CD14-positive monocyte (primary cell): ENCODE results near the gene FBN2. TPM values are rescaled to one million over a fixed set of nuclear protein-coding genes. Genes with fewer than 3 reads are reported as not detected.

Experiments used
- DNase-seq, 3 donors: peaks; one replicate each; pipeline ENCODE4 v3.0.0-alpha.2; 2011 to 2022
- H2AFZ ChIP-seq: 2 replicates; pipeline ENCODE4 v1.6.0; 2012; ENCODE audit warnings: mild to moderate bottlenecking, low read depth, low read length, inconsistent platforms; ENCODE audit not compliant: insufficient read depth, poor library complexity, severe bottlenecking
- H3K27ac ChIP-seq, 2 donors: 1 replicate in 1 of 2; 2 replicates in 1 of 2; pipeline ENCODE4 v1.5.1; 2012 to 2013; ENCODE audit warnings: low read length in 2 of 2, control low read depth in 1 of 2, inconsistent platforms in 1 of 2, low read depth in 1 of 2, mild to moderate bottlenecking in 1 of 2
- H3K27me3 ChIP-seq, 2 donors: one replicate each; pipeline versions ENCODE4 v1.6.0 to v1.6.1; 2011 to 2013; ENCODE audit warnings: low read length in 2 of 2; ENCODE audit not compliant: control insufficient read depth in 2 of 2, insufficient read depth in 2 of 2
- H3K36me3 ChIP-seq, 2 donors: replicated peaks in 1 of 2; 1 replicate in 1 of 2; 2 replicates in 1 of 2; pipeline versions ENCODE4 v1.5.1 to v1.6.1; 2012 to 2013; ENCODE audit warnings: low read length in 2 of 2, control low read depth in 1 of 2, inconsistent platforms in 1 of 2, mild to moderate bottlenecking in 1 of 2; ENCODE audit not compliant: insufficient read depth in 2 of 2, control insufficient read depth in 1 of 2
- H3K4me1 ChIP-seq, 2 donors: 1 replicate in 1 of 2; 2 replicates in 1 of 2; pipeline versions ENCODE4 v1.5.1 to v1.6.1; 2012 to 2013; ENCODE audit warnings: low read length in 2 of 2, control low read depth in 1 of 2, inconsistent platforms in 1 of 2, mild to moderate bottlenecking in 1 of 2, moderate library complexity in 1 of 2; ENCODE audit not compliant: insufficient read depth in 2 of 2, control insufficient read depth in 1 of 2
- H3K4me2 ChIP-seq: replicated peaks from 2 replicates; pipeline ENCODE3; 2012; ENCODE audit warnings: low read length, moderate library complexity, mild to moderate bottlenecking; ENCODE audit not compliant: poor library complexity, severe bottlenecking; ENCODE audit errors: extremely low read depth
- H3K4me3 ChIP-seq, 3 experiments: fragments of 200-600 bp in 1 of 3; sonication (generic) in 1 of 3; replicated peaks in 1 of 3; 1 replicate in 2 of 3; 2 replicates in 1 of 3; pipeline ENCODE4 v1.5.1; 2011 to 2013; ENCODE audit warnings: low read length in 3 of 3, mild to moderate bottlenecking in 3 of 3, control low read depth in 2 of 3, low read depth in 2 of 3, inconsistent platforms in 1 of 3, moderate library complexity in 1 of 3
- H3K79me2 ChIP-seq: 2 replicates; pipeline ENCODE4 v1.6.0; 2012; ENCODE audit warnings: mild to moderate bottlenecking, control low read depth, inconsistent platforms, low read length, moderate library complexity; ENCODE audit not compliant: insufficient read depth
- H3K9ac ChIP-seq: 2 replicates; pipeline ENCODE4 v1.6.0; 2017; ENCODE audit warnings: low read length, mild to moderate bottlenecking; ENCODE audit not compliant: insufficient read depth, poor library complexity, severe bottlenecking
- H3K9me3 ChIP-seq, 2 donors: replicated peaks in 1 of 2; 1 replicate in 1 of 2; 2 replicates in 1 of 2; pipeline versions ENCODE4 v1.5.1 to v1.6.1; 2012 to 2013; ENCODE audit warnings: low read length in 2 of 2, control low read depth in 1 of 2; ENCODE audit not compliant: control insufficient read depth in 1 of 2, insufficient read depth in 1 of 2
- H4K20me1 ChIP-seq: 2 replicates; pipeline ENCODE4 v1.6.0; 2012; ENCODE audit warnings: mild to moderate bottlenecking, low read length, control low read depth, moderate library complexity; ENCODE audit not compliant: insufficient read depth
- H3K27ac Mint-ChIP-seq, 7 donors: one replicate each; pipeline ENCODE4 v1.8.0; 2020; ENCODE audit warnings: mild to moderate bottlenecking in 7 of 7, mixed read lengths in 7 of 7, moderate library complexity in 6 of 7, inconsistent platforms in 2 of 7
- H3K27me3 Mint-ChIP-seq, 3 donors: one replicate each; pipeline ENCODE4 v1.8.0; 2021 to 2022; ENCODE audit warnings: low read depth in 3 of 3, mild to moderate bottlenecking in 3 of 3, mixed read lengths in 3 of 3, moderate library complexity in 3 of 3, inconsistent platforms in 1 of 3
- H3K36me3 Mint-ChIP-seq, 2 donors: one replicate each; pipeline ENCODE4 v1.8.0; 2020; ENCODE audit warnings: mixed read lengths in 2 of 2, inconsistent platforms in 1 of 2, mild to moderate bottlenecking in 1 of 2
- H3K4me1 Mint-ChIP-seq: one replicate; pipeline ENCODE4 v1.8.0; 2020; ENCODE audit warnings: mild to moderate bottlenecking, mixed read lengths
- H3K4me3 Mint-ChIP-seq, 2 donors: one replicate each; pipeline ENCODE4 v1.8.0; 2020; ENCODE audit warnings: mild to moderate bottlenecking in 2 of 2, mixed read lengths in 2 of 2, moderate library complexity in 1 of 2
- H3K9me3 Mint-ChIP-seq, 7 donors: one replicate each; pipeline ENCODE4 v1.8.0; 2020 to 2022; ENCODE audit warnings: mixed read lengths in 7 of 7, mild to moderate bottlenecking in 6 of 7, moderate library complexity in 6 of 7, inconsistent platforms in 2 of 7
- WGBS: methylation state at CpG from one replicate; pipeline ENCODE4 v1.1.5; 2013; ENCODE audit warnings: missing lambda C conversion rate; ENCODE audit not compliant: insufficient coverage; 5-methylcytosine and 5-hydroxymethylcytosine counted together
- intact Hi-C, 2 donors: fragments of 100-400 bp; cut with micrococcal nuclease; formaldehyde crosslinking; loops; one replicate each; pipeline versions ENCODE4 v1.15.0 to v1.15.1; 2023
- polyA plus RNA-seq, 3 donors: library from polyadenylated mRNA; depleted of rRNA in 1 of 3; unstranded in 2 of 3; stranded (reverse) in 1 of 3; fragments of 300-500 nt in 2 of 3; fragments of >200 nt in 1 of 3; fragmentation: Illumina TruSeq in 2 of 3; gene quantifications; 1 replicate in 2 of 3; 2 replicates in 1 of 3; pipeline ENCODE4 v1.2.3, GENCODE V29; 2012 to 2021
- TF ChIP-seq, protein P1 (sequence below): fragments of 200-600 bp; IDR thresholded peaks from one replicate; pipeline ENCODE4 v1.8.0; 2022; ENCODE audit warnings: antibody characterized with exemption, mild to moderate bottlenecking

FBN2 gene
- polyA plus RNA-seq, 3 donors: 0.85 to 19.3 (median 4.2) TPM

DNA sequence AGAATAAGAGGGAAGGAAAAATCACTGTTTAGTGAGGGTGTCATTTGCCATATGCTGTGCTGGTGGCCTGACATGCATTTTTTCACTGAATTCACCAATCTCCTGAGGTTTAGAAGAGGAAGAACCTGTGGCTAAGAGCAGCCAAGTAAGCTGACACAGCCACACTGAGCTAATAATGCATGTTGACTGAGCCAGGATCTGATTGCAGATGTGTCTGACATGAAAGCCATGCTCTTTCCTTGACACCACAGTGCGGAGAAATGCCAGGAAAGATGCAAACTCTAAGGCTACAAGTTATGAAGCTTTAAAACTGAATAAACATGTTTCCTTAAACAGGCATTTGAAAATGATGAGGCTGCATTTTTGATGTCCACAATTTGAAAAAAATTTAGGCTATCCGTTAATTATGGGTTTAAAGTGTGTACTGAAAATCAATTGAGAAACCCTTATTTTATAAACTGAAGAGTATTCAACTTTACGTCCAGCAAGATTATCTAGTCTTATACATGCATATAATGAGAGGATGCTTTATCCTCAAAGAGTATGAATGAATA is 208.6 kb downstream of the FBN2 start:
- peaks cover 66 to 93% of the 10 kb centered on the region in 2 donors for H3K36me3 ChIP-seq
- no peak overlapping the region for H3K9ac ChIP-seq
- Mint-ChIP-seq H3K4me3 (no peak overlapping the region), H3K4me1 (no peaks in the 10 kb centered on the region), H3K9me3 (peaks cover 3 to 16% (median 11%) of the 10 kb centered on the region in 7 donors), H3K36me3 (peaks cover 77 to 89% of the 10 kb centered on the region in 2 donors), H3K27ac (no peak overlapping the region), H3K27me3 (no peaks in the 10 kb centered on the region)
- H3K27ac ChIP-seq: no peak overlapping the region
- no peak overlapping the region for H2AFZ ChIP-seq
- intact Hi-C loops: no loop called here
- no peaks in the 10 kb centered on the region for H3K79me2 ChIP-seq
- 100% methylated on average over 1 of the region's 3 CpGs for WGBS
- TF ChIP-seq, protein P1, sequence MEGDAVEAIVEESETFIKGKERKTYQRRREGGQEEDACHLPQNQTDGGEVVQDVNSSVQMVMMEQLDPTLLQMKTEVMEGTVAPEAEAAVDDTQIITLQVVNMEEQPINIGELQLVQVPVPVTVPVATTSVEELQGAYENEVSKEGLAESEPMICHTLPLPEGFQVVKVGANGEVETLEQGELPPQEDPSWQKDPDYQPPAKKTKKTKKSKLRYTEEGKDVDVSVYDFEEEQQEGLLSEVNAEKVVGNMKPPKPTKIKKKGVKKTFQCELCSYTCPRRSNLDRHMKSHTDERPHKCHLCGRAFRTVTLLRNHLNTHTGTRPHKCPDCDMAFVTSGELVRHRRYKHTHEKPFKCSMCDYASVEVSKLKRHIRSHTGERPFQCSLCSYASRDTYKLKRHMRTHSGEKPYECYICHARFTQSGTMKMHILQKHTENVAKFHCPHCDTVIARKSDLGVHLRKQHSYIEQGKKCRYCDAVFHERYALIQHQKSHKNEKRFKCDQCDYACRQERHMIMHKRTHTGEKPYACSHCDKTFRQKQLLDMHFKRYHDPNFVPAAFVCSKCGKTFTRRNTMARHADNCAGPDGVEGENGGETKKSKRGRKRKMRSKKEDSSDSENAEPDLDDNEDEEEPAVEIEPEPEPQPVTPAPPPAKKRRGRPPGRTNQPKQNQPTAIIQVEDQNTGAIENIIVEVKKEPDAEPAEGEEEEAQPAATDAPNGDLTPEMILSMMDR: no peak
- no peaks in the 10 kb centered on the region for H4K20me1 ChIP-seq
- H3K4me2 ChIP-seq: no peak overlapping the region
- no peaks in the 10 kb centered on the region for H3K27me3 ChIP-seq
- no peaks in the 10 kb centered on the region for H3K4me1 ChIP-seq
- H3K4me3 ChIP-seq: no peak overlapping the region
- no peaks in the 10 kb centered on the region for H3K9me3 ChIP-seq
- DNase-seq: no peak

DNA sequence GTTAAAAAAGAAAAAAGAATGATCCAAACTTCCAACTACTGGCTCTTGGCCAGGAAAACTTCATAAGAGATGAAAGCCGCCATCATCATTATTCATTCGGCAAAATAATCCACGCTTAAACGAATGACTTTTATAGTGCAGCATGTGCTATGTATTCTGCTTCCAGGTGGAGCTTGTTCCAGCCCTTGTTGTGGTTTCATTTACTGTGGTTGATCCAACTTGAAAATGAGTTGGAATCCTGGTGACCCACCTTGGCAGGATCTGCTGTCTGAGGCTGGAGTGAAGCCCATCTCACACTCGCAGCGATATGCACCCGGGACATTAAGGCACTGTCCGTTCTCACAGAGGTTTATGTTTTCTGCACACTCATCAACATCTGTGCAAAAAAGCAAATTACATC is 209.6 kb downstream of the FBN2 start:
- H3K36me3 Mint-ChIP-seq: peaks cover 70 to 82% of the 10 kb centered on the region in 2 donors
- no peaks in the 10 kb centered on the region for H3K9me3 ChIP-seq
- no peak overlapping the region for H3K27ac ChIP-seq
- no peak overlapping the region for H3K4me3 Mint-ChIP-seq
- no peaks in the 10 kb centered on the region for H3K79me2 ChIP-seq
- no peaks in the 10 kb centered on the region for H4K20me1 ChIP-seq
- H3K9ac ChIP-seq: no peak overlapping the region
- peaks cover 5 to 25% (median 14%) of the 10 kb centered on the region in 7 donors for H3K9me3 Mint-ChIP-seq
- peaks cover 58 to 83% of the 10 kb centered on the region in 2 donors for H3K36me3 ChIP-seq
- H3K4me1 Mint-ChIP-seq: no peaks in the 10 kb centered on the region
- DNase-seq: no peak
- no peak overlapping the region for H3K4me3 ChIP-seq
- WGBS: 97% methylated on average over 6 of the region's 8 CpGs
- no peaks in the 10 kb centered on the region for H3K27me3 ChIP-seq
- H3K4me1 ChIP-seq: no peaks in the 10 kb centered on the region
- no peak overlapping the region for H3K27ac Mint-ChIP-seq
- TF ChIP-seq, protein P1: no peak
- no peaks in the 10 kb centered on the region for H3K27me3 Mint-ChIP-seq
- no peak overlapping the region for H3K4me2 ChIP-seq
- intact Hi-C loops: no loop called here
- H2AFZ ChIP-seq: no peak overlapping the region
